Measurements from ENCODE around the gene HOXB5.

Gene HOXB5

DNA sequence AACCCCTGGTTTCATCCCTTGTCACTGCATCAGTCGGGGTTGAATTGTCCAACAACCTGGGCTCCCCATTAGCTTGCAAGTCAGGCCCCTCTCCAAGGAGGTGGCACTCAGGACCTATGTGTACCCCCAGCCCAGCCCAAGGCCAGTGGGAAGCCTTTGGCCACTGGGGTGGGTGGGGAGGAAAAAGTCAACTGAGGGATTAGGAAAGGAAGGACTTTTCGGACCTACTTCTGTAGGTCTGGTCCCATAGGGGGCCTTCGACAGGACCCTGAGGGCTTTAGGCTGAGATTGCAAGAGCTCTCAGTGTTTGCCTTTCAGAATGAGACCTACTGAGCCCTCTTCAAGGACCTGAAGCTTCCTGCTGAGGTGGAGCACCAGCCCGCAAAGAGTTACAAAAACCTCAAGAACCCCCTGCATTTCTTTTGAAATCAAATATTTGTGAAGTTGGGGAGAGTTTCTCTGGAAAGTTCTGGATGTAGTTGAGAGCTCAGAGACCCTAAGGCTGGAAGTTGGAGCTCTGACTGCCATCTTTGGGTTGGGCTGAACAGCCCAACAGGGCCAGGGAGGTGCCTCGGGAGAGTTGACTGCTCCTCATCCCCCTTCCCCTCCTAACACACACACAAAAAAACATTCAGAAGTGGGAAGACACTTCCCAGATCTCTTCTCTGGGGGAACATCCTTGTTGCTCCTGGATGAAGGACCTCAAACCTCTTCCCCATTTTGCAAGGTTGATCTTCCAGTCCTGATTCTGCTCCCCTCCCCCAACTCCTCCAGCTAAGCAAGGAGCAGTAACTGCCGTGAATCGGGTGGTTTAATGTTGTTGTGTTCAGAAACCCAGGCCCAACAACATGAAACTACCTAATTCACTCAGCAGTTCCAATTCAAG, 38.4 kb upstream of the HOXB5 start:
- no peak for DNase-seq (ENCODE audit: low read depth in 2 of 2)
- no peak overlapping the region for H3K4me3 ChIP-seq (replicated peaks in 1 of 2; ENCODE audit: low read depth in 2 of 2, low read length in 2 of 2)
- TF ChIP-seq, protein P1, sequence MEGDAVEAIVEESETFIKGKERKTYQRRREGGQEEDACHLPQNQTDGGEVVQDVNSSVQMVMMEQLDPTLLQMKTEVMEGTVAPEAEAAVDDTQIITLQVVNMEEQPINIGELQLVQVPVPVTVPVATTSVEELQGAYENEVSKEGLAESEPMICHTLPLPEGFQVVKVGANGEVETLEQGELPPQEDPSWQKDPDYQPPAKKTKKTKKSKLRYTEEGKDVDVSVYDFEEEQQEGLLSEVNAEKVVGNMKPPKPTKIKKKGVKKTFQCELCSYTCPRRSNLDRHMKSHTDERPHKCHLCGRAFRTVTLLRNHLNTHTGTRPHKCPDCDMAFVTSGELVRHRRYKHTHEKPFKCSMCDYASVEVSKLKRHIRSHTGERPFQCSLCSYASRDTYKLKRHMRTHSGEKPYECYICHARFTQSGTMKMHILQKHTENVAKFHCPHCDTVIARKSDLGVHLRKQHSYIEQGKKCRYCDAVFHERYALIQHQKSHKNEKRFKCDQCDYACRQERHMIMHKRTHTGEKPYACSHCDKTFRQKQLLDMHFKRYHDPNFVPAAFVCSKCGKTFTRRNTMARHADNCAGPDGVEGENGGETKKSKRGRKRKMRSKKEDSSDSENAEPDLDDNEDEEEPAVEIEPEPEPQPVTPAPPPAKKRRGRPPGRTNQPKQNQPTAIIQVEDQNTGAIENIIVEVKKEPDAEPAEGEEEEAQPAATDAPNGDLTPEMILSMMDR (IDR thresholded peaks at IDR 0.05; ENCODE audit: low read depth, low read length): no peak

DNA sequence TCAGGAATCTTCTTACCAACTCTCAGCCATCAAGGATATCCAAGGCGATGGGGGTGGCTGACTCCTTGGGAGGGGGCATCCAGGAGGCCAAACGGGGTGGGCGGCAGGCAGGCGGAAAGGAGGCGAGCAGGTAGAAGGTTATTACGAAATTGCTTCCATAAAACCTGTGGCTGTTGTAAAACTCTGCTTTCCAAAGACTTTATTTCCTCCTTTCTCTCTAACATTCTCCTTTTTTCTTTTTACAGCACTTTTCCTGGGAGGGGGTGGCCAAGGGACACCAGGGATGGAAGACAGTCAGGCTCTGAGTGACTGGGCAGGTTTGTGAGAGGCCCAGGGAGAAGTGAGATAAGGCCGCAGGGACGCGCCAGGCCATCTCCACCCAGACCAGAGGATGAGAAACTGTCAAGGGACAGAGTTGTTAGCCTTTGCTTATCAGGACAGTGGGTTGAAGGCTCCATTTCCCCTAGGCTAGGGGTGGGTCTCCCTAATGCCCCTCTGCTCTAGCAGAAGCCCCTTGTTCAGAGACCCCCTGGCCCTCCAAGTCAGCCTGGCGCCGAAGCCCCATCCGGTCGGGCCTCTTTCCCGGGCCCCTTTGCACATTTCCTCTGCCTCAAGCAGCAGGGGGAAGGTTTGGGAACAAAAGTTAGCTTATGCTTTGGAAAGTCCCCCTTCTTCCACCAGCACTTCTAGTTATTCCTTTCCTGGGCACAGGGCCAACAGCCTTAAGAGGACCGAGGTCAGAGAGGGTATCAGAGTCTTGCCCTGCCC, 37.5 kb upstream of the HOXB5 start:
- no peak for DNase-seq (ENCODE audit: low read depth in 2 of 2)
- H3K4me3 ChIP-seq (replicated peaks in 1 of 2; ENCODE audit: low read depth in 2 of 2, low read length in 2 of 2): no peak overlapping the region
- TF ChIP-seq, protein P1 (IDR thresholded peaks at IDR 0.05; ENCODE audit: low read depth, low read length): no peak

DNA sequence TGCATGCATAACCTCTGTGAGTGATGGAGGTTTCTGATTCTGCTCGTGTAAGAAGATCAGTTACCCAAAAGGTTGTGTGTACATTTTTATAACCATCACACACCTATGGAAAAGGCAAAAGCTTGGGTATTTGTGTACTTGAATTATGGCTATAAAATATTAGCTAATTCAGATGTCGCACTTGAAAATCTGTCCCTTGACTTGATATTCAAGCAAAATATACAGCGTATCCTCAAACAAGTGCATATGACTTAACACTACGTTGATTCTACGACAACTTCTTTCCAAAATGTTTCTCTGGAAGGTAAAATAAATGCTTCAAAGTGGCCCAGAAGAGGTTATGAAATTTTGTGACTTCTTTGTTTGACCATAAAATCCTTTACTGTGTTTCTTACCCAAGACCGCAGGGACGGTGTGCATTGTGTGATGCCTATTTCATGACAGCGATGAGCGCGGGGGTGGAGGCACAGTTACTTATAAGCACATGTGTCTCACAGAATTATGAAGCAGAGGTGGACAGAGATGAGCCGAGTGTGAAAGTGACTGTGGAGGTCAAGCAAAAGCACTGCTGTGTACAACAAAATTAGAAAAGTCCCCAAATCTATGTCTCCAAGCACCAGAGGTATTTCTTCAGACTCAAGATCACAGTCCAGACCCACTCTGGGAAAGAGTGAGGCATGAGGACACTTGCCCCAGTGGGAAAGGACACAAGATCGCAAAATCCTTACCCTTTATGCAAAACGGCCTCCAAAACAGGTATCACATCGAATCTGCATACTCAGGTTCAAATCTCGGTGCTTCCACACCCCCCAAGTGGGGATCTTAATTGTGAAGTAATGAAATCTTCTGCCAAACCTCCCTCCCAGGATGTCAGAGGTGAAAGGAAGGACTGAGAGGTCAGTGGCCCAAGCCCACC, 36.7 kb upstream of the HOXB5 start:
- no peak overlapping the region for H3K4me3 ChIP-seq (replicated peaks in 1 of 2; ENCODE audit: low read depth in 2 of 2, low read length in 2 of 2)
- TF ChIP-seq, protein P1 (IDR thresholded peaks at IDR 0.05; ENCODE audit: low read depth, low read length): no peak
- DNase-seq (ENCODE audit: low read depth in 2 of 2): no peak

DNA sequence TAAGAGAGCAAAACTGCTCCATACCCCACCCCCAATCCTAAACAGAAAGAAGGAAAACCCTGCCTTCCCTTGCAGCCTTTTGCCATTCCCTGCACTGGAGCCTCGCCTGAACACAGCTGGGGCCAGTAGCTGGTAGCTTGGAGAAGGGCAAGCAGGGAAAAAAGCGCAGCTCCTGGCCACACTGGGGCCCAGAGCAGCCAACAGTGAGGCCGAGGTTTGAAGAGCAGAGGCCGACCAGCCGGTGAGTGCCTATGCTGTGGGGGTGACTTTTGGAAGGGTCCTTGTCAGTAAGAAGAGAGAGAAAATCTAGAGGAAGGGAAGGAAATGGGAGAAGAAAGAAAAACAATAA, 35.8 kb upstream of the HOXB5 start:
- DNase-seq (ENCODE audit: low read depth in 2 of 2): no peak
- TF ChIP-seq, protein P1 (IDR thresholded peaks at IDR 0.05; ENCODE audit: low read depth, low read length): no peak

DNA sequence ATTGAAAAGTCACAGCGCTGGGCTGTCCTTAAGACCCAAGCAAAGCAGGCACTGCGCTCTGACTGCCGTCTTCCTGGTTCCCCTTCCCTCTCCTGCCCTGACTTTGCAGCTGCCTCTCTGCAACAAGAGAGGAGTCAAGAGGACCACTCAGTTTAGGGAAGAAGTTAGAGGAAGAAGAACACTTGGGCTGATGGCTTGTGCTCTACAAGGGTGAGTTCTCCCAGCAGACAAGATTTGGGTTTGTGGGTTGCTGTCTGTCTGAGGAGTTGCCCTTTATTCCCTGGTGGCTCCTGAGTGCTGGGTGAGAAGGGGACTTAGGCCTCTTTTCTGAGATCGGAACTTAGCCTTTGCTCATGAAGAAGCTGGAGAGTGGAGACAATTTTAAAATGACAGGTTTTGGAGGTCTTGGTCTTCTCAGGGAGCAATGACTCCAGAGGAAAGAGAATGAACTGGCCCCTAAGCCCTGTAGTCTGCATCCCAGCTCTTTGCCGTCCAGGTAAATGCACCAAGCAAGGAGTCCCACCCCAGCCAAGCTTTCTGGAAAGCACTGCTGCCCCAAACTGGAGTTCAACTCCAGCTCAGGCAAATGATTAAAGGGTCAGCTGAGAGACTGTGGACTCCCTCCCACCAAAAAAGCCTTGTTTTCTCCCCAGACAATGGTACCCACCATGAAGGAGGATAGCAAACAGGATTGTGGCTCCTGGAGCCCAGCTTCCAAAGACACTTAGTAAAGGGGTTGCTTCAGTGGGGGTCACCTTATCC, 35.3 kb upstream of the HOXB5 start:
- DNase-seq (ENCODE audit: low read depth in 2 of 2): no peak
- TF ChIP-seq, protein P1 (IDR thresholded peaks at IDR 0.05; ENCODE audit: low read depth, low read length): no peak
- H3K4me3 ChIP-seq (replicated peaks in 1 of 2; ENCODE audit: low read depth in 2 of 2, low read length in 2 of 2): no peak overlapping the region

More for the DNA sequence above, 35.8 kb upstream of the HOXB5 start:
- no peak overlapping the region for H3K4me3 ChIP-seq (replicated peaks in 1 of 2; ENCODE audit: low read depth in 2 of 2, low read length in 2 of 2)

Measured in cardiac fibroblast (primary cell).